Progenitor cell of endocrine pancreas (in vitro differentiated cells): ENCODE results near the gene ADAT3. TPM values are rescaled to one million over a fixed set of nuclear protein-coding genes. Genes with fewer than 3 reads are reported as not detected.

Experiments used
- DNase-seq: peaks from one replicate; pipeline ENCODE4 v3.0.0; 2021; ENCODE audit warnings: low spot score; ENCODE audit not compliant: unreplicated experiment
- H3K27ac Mint-ChIP-seq: 2 replicates; pipeline ENCODE4 v1.8.0; 2021; ENCODE audit warnings: mild to moderate bottlenecking, moderate library complexity, mixed read lengths
- H3K27me3 Mint-ChIP-seq: 2 replicates; pipeline ENCODE4 v1.8.0; 2021; ENCODE audit warnings: mixed read lengths
- H3K36me3 Mint-ChIP-seq: 2 replicates; pipeline ENCODE4 v1.8.0; 2022; ENCODE audit warnings: mixed read lengths; ENCODE audit not compliant: insufficient read depth
- H3K4me1 Mint-ChIP-seq: 2 replicates; pipeline ENCODE4 v1.8.0; 2021; ENCODE audit warnings: low read depth, mixed read lengths
- H3K4me3 Mint-ChIP-seq: 2 replicates; pipeline ENCODE4 v1.8.0; 2021; ENCODE audit warnings: low read depth, mild to moderate bottlenecking, moderate library complexity, mixed read lengths
- H3K9me3 Mint-ChIP-seq: 2 replicates; pipeline ENCODE4 v1.8.0; 2021; ENCODE audit warnings: low read depth, mixed read lengths
- CTCF ChIP-seq: fragments of 200-600 bp; sonication (generic); IDR thresholded peaks from one replicate; pipeline ENCODE4 v1.5.0; 2021; ENCODE audit warnings: antibody characterized with exemption, mild to moderate bottlenecking; ENCODE audit not compliant: unreplicated experiment
- total RNA-seq: library from RNA; stranded (reverse); gene quantifications from 2 replicates; pipeline ENCODE4 v1.2.1, GENCODE V29; 2021

Gene ADAT3
- total RNA-seq, 1 donor from 2014 or later: 14.1 TPM

GRCh38 chr19:1947651-1948209 is 42.5 kb downstream of the ADAT3 start:
- TF ChIP-seq CTCF: no peak
- Mint-ChIP-seq H3K36me3 (peaks cover 3% of the 10 kb centered on the region), H3K4me1 (peaks cover 12% of the 10 kb centered on the region), H3K27me3 (no peaks in the 10 kb centered on the region), H3K9me3 (no peaks in the 10 kb centered on the region), H3K4me3 (no peak overlapping the region), H3K27ac (no peak overlapping the region)
- DNase-seq: no peak

DNA sequence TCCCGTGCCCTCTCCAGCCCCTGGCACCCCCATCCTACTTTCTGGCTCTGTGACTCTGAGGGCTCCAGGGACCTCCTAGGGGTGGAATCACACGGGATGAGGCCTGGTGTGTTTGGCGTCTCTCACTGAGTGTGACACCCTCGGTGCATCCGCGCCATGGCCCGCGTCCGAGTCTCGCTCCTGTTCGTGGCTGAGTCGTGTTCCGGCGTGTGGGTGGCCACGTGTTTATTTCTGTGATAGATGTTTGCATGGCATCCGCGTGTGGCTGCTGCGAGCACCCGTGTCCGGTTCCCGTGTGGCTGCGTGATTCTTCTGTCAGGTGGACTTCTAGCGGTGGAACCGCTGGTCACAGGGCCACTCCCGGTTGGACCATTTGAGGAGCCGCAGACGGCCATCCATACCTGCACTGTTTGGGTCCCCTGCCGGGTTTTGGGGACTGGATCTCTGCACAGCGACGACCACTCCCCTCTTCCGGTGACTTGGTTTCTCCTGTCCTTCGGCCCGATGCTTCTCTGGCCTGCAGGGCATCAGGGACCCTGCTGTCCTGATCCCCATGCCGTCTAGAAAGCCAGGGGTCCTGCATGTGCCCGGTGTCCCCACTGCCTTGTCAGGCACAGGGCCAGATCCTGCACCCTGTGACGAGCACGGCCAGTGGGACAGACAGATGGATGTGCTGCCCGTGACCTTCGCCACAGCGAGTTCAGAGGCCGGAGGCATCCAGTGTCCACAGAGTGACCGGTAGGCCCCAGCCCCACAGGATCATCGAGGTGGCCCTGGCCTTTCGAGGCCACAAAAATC is 44.3 kb downstream of the ADAT3 start:
- no peaks in the 10 kb centered on the region for H3K27me3 Mint-ChIP-seq
- DNase-seq: no peak
- no peak for TF ChIP-seq CTCF
- H3K9me3 Mint-ChIP-seq: no peaks in the 10 kb centered on the region
- H3K4me1 Mint-ChIP-seq: peaks cover 4% of the 10 kb centered on the region
- no peak overlapping the region for H3K4me3 Mint-ChIP-seq
- peaks cover 3% of the 10 kb centered on the region for H3K36me3 Mint-ChIP-seq
- no peak overlapping the region for H3K27ac Mint-ChIP-seq

- no peak for TF ChIP-seq CTCF
- H3K27me3 Mint-ChIP-seq: no peaks in the 10 kb centered on the region
- H3K4me1 Mint-ChIP-seq: peaks cover 4% of the 10 kb centered on the region
- no peak for DNase-seq
- no peaks in the 10 kb centered on the region for H3K9me3 Mint-ChIP-seq
- no peak overlapping the region for H3K4me3 Mint-ChIP-seq
- peaks cover 3% of the 10 kb centered on the region for H3K36me3 Mint-ChIP-seq
- H3K27ac Mint-ChIP-seq: no peak overlapping the region
Observed at GRCh38 chr19:1950640-1951039, 45.4 kb downstream of the ADAT3 start.

- no peak for TF ChIP-seq CTCF
- Mint-ChIP-seq H3K9me3 (no peaks in the 10 kb centered on the region), H3K4me1 (peaks cover 2% of the 10 kb centered on the region), H3K27me3 (no peaks in the 10 kb centered on the region), H3K36me3 (peaks cover 3% of the 10 kb centered on the region), H3K27ac (no peak overlapping the region), H3K4me3 (no peak overlapping the region)
- no peak for DNase-seq
Observed at GRCh38 chr19:1952635-1953034, 47.4 kb downstream of the ADAT3 start.

DNA sequence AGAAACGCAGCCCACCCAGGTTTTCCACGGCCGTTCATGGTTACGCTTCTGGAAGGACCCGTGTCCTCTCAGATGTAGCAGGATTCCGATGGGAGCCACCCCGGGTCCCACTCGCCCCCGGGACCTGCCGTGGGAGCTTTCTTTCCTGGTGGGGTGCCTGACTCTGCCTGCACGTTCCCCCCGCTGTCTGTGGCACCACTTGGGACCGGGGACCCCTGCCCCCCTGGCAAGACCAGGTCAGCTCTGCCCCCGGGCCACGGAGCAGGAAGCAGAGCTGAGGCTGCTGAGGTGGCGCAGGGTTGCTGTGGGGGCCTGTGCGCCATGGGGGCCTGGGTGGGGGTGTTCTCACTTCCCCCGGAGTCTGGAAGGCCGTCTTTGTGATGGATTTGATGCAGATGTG is 47.8 kb downstream of the ADAT3 start:
- H3K27me3 Mint-ChIP-seq: no peaks in the 10 kb centered on the region

More for the DNA sequence above, 47.8 kb downstream of the ADAT3 start:
- DNase-seq: no peak
- peaks cover 2% of the 10 kb centered on the region for H3K4me1 Mint-ChIP-seq
- peaks cover 3% of the 10 kb centered on the region for H3K36me3 Mint-ChIP-seq
- TF ChIP-seq CTCF: no peak
- H3K27ac Mint-ChIP-seq: no peak overlapping the region
- no peaks in the 10 kb centered on the region for H3K9me3 Mint-ChIP-seq
- H3K4me3 Mint-ChIP-seq: no peak overlapping the region
